Measurements from ENCODE around the gene RASGRF2.

RASGRF2 gene

DNA sequence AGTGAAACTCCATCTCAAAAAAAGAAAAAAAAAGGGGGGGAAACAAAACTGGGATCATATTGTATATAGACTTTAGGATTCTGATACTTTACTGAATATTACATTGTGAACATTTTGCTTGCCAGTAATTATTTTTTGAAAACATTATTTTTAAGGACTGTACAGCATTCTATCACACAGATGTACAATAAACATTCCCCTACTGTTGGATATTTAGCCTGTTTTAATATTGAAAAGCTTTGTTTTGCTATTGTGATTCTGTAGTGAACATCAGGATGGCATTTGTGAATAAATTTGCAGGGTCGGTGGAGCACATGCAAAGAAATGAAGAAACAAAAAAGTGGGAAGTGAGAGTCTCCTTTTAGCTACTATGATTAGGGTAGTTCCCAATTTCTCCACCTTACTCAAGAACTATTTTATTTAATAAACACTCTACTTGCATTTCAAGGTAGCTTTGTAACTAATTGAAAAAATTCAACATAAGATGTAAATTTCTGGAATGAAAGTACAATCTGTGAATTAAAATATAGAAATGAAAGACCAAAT is 18.7 kb downstream of the RASGRF2 start:
- TF ChIP-seq CREB1 (IDR thresholded peaks at IDR 0.05; ENCODE audit: low read depth) (no peak), ZBTB7A (IDR thresholded peaks at IDR 0.05; ENCODE audit: low read depth) (no peak), TAF1 (IDR thresholded peaks at IDR 0.05; ENCODE audit: low read depth) (no peak), TCF12 (IDR thresholded peaks at IDR 0.05; ENCODE audit: low read depth) (no peak), YY1 (IDR thresholded peaks at IDR 0.05; ENCODE audit: low read depth) (no peak), CEBPB (IDR thresholded peaks at IDR 0.05) (no peak), NFIC (IDR thresholded peaks at IDR 0.05) (no peak), TEAD4 (IDR thresholded peaks at IDR 0.05) (no peak), FOXM1 (IDR thresholded peaks at IDR 0.05; ENCODE audit: borderline replicate concordance, low read depth) (no peak), EGR1 (IDR thresholded peaks at IDR 0.05) (no peak), RAD21 (IDR thresholded peaks at IDR 0.05; ENCODE audit: low read depth) (no peak), EP300 (IDR thresholded peaks at IDR 0.05; ENCODE audit: borderline replicate concordance) (no peak)
- TF ChIP-seq, protein P1, sequence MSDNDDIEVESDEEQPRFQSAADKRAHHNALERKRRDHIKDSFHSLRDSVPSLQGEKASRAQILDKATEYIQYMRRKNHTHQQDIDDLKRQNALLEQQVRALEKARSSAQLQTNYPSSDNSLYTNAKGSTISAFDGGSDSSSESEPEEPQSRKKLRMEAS (IDR thresholded peaks at IDR 0.05), result no peak
- TF ChIP-seq, protein P2, sequence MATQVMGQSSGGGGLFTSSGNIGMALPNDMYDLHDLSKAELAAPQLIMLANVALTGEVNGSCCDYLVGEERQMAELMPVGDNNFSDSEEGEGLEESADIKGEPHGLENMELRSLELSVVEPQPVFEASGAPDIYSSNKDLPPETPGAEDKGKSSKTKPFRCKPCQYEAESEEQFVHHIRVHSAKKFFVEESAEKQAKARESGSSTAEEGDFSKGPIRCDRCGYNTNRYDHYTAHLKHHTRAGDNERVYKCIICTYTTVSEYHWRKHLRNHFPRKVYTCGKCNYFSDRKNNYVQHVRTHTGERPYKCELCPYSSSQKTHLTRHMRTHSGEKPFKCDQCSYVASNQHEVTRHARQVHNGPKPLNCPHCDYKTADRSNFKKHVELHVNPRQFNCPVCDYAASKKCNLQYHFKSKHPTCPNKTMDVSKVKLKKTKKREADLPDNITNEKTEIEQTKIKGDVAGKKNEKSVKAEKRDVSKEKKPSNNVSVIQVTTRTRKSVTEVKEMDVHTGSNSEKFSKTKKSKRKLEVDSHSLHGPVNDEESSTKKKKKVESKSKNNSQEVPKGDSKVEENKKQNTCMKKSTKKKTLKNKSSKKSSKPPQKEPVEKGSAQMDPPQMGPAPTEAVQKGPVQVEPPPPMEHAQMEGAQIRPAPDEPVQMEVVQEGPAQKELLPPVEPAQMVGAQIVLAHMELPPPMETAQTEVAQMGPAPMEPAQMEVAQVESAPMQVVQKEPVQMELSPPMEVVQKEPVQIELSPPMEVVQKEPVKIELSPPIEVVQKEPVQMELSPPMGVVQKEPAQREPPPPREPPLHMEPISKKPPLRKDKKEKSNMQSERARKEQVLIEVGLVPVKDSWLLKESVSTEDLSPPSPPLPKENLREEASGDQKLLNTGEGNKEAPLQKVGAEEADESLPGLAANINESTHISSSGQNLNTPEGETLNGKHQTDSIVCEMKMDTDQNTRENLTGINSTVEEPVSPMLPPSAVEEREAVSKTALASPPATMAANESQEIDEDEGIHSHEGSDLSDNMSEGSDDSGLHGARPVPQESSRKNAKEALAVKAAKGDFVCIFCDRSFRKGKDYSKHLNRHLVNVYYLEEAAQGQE (IDR thresholded peaks at IDR 0.05; ENCODE audit: low read depth), result no peak
- TF ChIP-seq, protein P3, sequence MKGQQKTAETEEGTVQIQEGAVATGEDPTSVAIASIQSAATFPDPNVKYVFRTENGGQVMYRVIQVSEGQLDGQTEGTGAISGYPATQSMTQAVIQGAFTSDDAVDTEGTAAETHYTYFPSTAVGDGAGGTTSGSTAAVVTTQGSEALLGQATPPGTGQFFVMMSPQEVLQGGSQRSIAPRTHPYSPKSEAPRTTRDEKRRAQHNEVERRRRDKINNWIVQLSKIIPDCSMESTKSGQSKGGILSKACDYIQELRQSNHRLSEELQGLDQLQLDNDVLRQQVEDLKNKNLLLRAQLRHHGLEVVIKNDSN (IDR thresholded peaks at IDR 0.05), result no peak

DNA sequence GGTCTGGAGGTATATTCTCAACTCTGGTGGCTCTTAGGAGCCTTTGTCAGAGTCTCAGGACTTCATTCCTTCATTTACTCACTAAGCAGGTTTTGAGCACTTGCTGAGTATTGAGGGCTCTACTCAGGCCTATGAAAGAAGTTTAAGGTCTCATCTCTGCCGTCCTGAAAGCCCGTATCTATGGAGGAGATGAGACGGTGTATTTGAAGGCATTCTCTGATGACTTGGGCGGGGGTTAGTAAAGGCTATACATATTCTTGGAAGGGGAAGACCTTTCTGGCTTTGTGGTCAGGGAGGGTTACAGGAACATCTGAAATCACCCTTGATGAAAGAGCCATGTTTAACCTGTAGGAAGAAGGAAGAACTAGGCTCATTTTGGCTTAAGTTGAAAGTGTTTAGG is 21.9 kb downstream of the RASGRF2 start:
- TF ChIP-seq CEBPB (IDR thresholded peaks at IDR 0.05) (no peak), EGR1 (IDR thresholded peaks at IDR 0.05) (no peak), RAD21 (IDR thresholded peaks at IDR 0.05; ENCODE audit: low read depth) (no peak), EP300 (IDR thresholded peaks at IDR 0.05; ENCODE audit: borderline replicate concordance) (no peak), ZBTB7A (IDR thresholded peaks at IDR 0.05; ENCODE audit: low read depth) (no peak), CREB1 (IDR thresholded peaks at IDR 0.05; ENCODE audit: low read depth) (no peak), FOXM1 (IDR thresholded peaks at IDR 0.05; ENCODE audit: borderline replicate concordance, low read depth) (no peak), NFIC (IDR thresholded peaks at IDR 0.05) (no peak), TEAD4 (IDR thresholded peaks at IDR 0.05) (no peak), TAF1 (IDR thresholded peaks at IDR 0.05; ENCODE audit: low read depth) (no peak), YY1 (IDR thresholded peaks at IDR 0.05; ENCODE audit: low read depth) (no peak), TCF12 (IDR thresholded peaks at IDR 0.05; ENCODE audit: low read depth) (no peak)
- TF ChIP-seq, protein P3 (IDR thresholded peaks at IDR 0.05), result no peak
- TF ChIP-seq, protein P2 (IDR thresholded peaks at IDR 0.05; ENCODE audit: low read depth), result no peak
- TF ChIP-seq, protein P1 (IDR thresholded peaks at IDR 0.05), result no peak

DNA sequence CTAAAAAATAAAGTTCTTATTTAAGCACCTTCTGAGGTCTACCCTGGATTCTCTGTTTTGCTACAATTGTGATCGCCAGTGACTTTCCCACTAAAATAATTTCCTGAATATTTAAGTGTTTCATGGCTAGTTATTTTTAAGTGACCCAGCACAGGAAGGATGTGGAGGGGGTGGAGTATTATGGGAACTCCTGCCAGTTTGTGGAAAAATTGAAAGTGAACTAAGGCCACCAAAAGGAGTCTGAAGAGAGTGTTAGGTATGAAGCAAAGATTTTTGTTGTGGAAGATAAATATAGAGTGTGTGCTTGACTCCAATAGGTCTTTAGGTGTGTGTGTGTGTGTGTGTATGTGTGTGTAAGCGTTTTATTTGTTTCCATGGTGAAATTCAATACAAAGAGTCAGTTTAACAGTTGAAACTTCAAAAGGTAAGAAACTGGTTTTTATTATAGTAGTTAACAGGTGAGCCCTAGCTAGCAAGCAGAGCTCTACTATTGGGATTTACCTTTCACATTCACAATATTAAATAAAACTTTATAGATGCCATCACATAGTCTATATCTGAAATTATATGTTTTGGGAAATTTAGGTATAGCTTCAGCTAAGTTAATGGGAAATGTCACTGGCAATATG is 25.6 kb downstream of the RASGRF2 start:
- TF ChIP-seq TEAD4 (IDR thresholded peaks at IDR 0.05) (no peak), CEBPB (IDR thresholded peaks at IDR 0.05) (no peak), FOXM1 (IDR thresholded peaks at IDR 0.05; ENCODE audit: borderline replicate concordance, low read depth) (no peak), EP300 (IDR thresholded peaks at IDR 0.05; ENCODE audit: borderline replicate concordance) (no peak)
- TF ChIP-seq, protein P1 (IDR thresholded peaks at IDR 0.05), result no peak
- TF ChIP-seq, protein P3 (IDR thresholded peaks at IDR 0.05), result no peak

DNA sequence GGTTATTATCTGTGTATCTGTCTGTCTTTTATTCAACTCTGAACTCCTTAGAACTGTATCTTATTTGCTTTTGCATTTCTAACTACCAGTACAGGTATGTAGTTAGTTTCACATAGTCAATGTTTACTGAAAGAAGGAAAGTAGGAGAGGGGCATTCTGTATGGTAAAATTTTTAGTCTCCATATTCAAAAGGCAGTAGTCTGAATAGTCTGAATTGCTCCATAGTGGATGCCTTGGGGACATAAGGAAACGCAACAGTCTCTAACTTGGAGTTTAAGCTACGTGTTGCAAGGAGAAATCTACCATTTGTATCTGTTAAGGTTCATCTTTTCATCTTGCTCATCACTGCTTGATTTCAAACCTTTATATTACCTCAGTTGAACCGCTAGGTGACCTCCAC is 26.2 kb downstream of the RASGRF2 start:
- TF ChIP-seq CEBPB (IDR thresholded peaks at IDR 0.05) (no peak), ZBTB7A (IDR thresholded peaks at IDR 0.05; ENCODE audit: low read depth) (no peak), CREB1 (IDR thresholded peaks at IDR 0.05; ENCODE audit: low read depth) (no peak), NFIC (IDR thresholded peaks at IDR 0.05) (no peak), FOXM1 (IDR thresholded peaks at IDR 0.05; ENCODE audit: borderline replicate concordance, low read depth) (no peak), YY1 (IDR thresholded peaks at IDR 0.05; ENCODE audit: low read depth) (no peak), EP300 (IDR thresholded peaks at IDR 0.05; ENCODE audit: borderline replicate concordance) (no peak)
- TF ChIP-seq, protein P3 (IDR thresholded peaks at IDR 0.05), result no peak
- TF ChIP-seq, protein P1 (IDR thresholded peaks at IDR 0.05), result no peak

All from Ishikawa (cell line).